Measurements from ENCODE around the gene EFNB1.
A peak's percentile ranks its signal among the peaks of the same experiment; 100 is the strongest.
"Not testable (repeated sequence)": the region's sequence is repeated elsewhere in the genome, so short reads cannot be mapped to it uniquely, and the experiment has no call there.

Gene EFNB1

DNA sequence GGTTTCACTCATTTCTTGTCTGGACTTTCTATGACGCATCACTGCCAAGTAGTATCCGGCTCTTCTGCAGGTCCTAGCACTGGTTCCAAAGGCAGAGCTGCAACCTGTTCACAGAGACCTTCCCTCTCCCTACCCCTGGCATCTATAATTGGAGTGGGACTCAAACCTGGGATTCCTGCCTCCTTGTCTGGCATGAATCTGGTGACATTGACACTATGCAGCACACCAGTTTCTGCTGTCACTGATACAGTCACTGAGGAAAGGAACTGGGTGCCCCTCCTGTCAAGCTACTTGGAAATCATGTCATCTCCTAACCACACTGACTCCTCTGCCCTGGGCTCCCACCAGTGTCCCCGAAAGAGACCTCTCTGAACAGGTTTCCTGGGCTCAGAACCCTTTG lies 33.1 kb upstream of the EFNB1 start:
- Mint-ChIP-seq H3K36me3 (ENCODE audit: low read depth) (peaks cover 6% of the 10 kb centered on the region), H3K9me3 (peaks cover 78% of the 10 kb centered on the region), H3K4me3 (no peak overlapping the region), H3K4me1 (no peaks in the 10 kb centered on the region), H3K27ac (no peak overlapping the region), H3K27me3 (ENCODE audit: low read depth, poor library complexity) (peaks cover 13% of the 10 kb centered on the region)
- TF ChIP-seq CTCF (IDR thresholded peaks at IDR 0.05), result no peak
- DNase-seq, result no peak

DNA sequence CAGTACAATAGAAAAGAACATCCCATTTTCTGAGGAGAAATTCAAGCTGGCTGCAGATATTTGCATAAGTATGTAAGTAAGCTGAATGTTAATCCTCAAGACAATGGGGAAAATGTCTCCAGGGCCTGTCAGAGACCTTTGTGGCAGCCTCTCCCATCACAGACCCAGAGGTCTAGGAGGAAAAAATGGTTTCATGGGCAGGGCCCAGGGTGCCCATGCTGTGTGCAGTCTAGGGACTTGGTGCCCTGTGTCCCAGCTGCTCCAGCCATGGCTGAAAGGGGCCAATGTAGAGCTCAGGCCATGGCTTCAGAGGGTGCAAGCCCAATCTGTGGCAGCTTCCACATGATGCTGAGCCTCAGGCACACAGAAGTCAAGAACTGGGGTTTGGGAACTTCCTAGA lies 30.4 kb upstream of the EFNB1 start:
- H3K4me3 Mint-ChIP-seq; DNase-seq; H3K4me1 Mint-ChIP-seq; H3K36me3 Mint-ChIP-seq (ENCODE audit: low read depth); H3K27ac Mint-ChIP-seq: not testable (repeated sequence)
- Mint-ChIP-seq H3K9me3 (peaks cover 88% of the 10 kb centered on the region), H3K27me3 (ENCODE audit: low read depth, poor library complexity) (peaks cover 13% of the 10 kb centered on the region)

- H3K36me3 Mint-ChIP-seq (ENCODE audit: low read depth), result peaks cover 6% of the 10 kb centered on the region
- peaks cover 8% of the 10 kb centered on the region for H3K27me3 Mint-ChIP-seq (ENCODE audit: low read depth, poor library complexity)
- TF ChIP-seq CTCF (IDR thresholded peaks at IDR 0.05), result no peak
- DNase-seq, result no peak
- H3K9me3 Mint-ChIP-seq, result peaks cover 65% of the 10 kb centered on the region
- no peak overlapping the region for H3K4me3 Mint-ChIP-seq
- H3K27ac Mint-ChIP-seq, result no peak overlapping the region
- no peaks in the 10 kb centered on the region for H3K4me1 Mint-ChIP-seq
Measured at GRCh38 chrX:68801737-68802290, 27.0 kb upstream of the EFNB1 start.

DNA sequence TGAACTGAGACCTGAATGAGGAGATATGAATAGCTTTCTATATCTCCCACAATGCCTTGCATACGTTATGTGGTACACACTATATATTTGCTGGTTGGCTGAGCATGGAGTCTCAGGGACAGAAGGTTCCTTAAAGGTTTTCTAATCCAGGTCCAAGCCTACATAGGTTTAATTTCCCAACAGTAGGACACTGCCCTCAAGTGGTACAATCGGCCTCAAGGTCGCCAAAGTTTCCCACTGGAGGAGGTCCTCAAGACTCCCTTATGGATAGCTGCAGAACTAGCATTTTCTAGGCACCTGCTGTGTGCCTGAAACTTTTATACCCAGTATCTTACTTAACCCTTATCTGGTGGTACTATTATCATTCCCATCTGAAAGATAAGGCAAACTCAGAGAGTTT lies 21.0 kb upstream of the EFNB1 start:
- no peaks in the 10 kb centered on the region for H3K36me3 Mint-ChIP-seq (ENCODE audit: low read depth)
- H3K4me3 Mint-ChIP-seq, result no peak overlapping the region
- no peak for DNase-seq
- H3K27ac Mint-ChIP-seq, result no peak overlapping the region
- TF ChIP-seq CTCF (IDR thresholded peaks at IDR 0.05), result peak; percentile 32
- peaks cover 39% of the 10 kb centered on the region for H3K9me3 Mint-ChIP-seq
- peaks cover 5% of the 10 kb centered on the region for H3K4me1 Mint-ChIP-seq
- H3K27me3 Mint-ChIP-seq (ENCODE audit: low read depth, poor library complexity), result no peaks in the 10 kb centered on the region

- Mint-ChIP-seq H3K9me3 (peaks cover 36% of the 10 kb centered on the region), H3K36me3 (ENCODE audit: low read depth) (no peaks in the 10 kb centered on the region), H3K27me3 (ENCODE audit: low read depth, poor library complexity) (no peaks in the 10 kb centered on the region), H3K4me1 (peaks cover 5% of the 10 kb centered on the region), H3K27ac (no peak overlapping the region), H3K4me3 (no peak overlapping the region)
- no peak for DNase-seq
- no peak for TF ChIP-seq CTCF (IDR thresholded peaks at IDR 0.05)
Measured at GRCh38 chrX:68808686-68809357, 20.0 kb upstream of the EFNB1 start.

DNA sequence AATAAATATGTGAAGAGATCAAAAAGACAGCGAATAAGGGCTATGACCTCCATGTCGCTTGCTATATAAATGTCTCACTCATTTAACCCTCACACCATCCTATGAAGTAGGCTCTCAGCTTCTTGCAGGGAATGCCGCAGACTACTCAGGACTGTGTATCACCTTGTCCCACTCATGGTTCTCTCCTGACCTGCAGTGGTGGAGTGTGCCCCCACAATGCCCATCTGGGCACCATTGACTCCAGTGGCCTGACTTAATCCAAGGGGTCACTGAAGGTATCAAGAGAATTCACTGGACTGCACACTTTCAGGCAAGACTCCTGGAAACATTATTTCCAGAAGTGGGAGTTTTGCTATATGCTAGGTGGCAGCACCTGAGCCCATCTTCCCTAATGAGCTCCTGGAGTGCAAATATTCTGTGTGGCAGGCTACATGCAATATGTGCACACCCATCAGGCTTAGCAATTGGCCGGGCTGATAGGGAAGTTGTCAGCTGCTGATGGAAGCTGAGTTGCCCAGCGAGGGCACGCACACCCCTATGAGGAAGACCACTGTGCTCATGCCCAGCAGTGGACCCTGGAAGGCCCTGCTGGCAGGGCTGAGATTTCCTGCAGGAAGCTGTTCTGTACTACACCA lies 8.2 kb upstream of the EFNB1 start:
- H3K36me3 Mint-ChIP-seq (ENCODE audit: low read depth), result no peaks in the 10 kb centered on the region
- H3K27ac Mint-ChIP-seq, result no peak overlapping the region
- no peak for TF ChIP-seq CTCF (IDR thresholded peaks at IDR 0.05)
- H3K27me3 Mint-ChIP-seq (ENCODE audit: low read depth, poor library complexity), result peaks cover 4% of the 10 kb centered on the region
- no peak for DNase-seq
- H3K9me3 Mint-ChIP-seq, result peaks cover 47% of the 10 kb centered on the region
- no peak overlapping the region for H3K4me3 Mint-ChIP-seq
- peaks cover 44% of the 10 kb centered on the region for H3K4me1 Mint-ChIP-seq

Data from nephron progenitor cell (in vitro differentiated cells).